Stimulated activated CD4-positive, alpha-beta T cell treated with anti-CD3 and anti-CD28 coated beads, Interleukin-4, amount 100 ng/mL, for 4 hours (primary cell): ENCODE results near the gene RERE.

ENCODE experiments used
- DNase-seq, 2 experiments: peaks; one replicate each; pipeline ENCODE4 v3.0.0-alpha.2; 2020

Gene RERE

DNA sequence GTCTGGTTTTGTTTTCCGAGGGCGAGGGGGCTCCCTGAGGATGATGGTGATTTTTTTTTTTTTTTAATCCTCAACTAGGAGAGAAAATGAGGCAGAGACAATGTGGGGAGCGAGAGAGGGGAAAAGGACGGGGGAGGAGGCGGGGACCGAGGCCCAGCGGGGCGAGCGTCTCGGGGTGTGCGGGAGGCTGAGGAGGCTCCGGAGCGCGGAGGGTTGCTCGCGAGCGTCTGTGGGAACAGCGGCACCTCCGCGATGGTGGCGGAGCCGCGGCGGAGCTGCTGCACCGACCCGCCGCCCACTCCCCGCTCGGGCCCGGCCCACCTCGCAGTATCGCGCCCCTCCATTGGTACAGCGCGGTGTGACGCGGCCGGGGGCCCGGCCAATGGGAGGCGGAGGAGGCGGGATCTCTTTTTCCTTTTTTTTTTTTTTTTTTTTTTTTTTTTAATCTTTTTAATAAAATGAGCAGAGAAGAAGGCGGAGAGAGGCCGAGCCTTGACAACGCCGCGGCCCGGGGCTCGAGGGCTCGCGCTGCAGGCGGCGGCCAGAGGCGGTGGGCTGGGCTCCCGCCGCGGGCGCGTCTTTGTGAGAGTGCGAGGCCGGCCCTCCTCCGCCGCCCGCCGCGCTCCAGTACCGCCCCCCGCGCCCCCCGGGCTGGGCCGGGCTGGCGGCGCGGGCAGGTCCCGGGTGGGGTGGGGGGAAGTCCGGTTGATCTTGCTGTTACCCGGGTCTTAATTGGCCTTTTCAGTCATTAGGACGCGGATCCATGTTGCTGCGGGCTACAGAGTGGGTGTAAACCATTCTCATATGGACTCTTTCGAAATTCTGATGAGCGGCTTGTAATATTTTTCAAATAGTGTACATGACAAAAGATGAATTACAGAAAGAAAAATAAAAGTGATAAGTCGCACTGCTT, at the start of gene RERE:
Gene RERE (minus strand): TSS at position 229 of the 913 bp plus-strand sequence.
- DNase-seq: peak; percentile 94 to 97

- DNase-seq: no peak
These were observed 49.5 kb upstream of the RERE start for GRCh38 chr1:8866792-8867415.

DNA sequence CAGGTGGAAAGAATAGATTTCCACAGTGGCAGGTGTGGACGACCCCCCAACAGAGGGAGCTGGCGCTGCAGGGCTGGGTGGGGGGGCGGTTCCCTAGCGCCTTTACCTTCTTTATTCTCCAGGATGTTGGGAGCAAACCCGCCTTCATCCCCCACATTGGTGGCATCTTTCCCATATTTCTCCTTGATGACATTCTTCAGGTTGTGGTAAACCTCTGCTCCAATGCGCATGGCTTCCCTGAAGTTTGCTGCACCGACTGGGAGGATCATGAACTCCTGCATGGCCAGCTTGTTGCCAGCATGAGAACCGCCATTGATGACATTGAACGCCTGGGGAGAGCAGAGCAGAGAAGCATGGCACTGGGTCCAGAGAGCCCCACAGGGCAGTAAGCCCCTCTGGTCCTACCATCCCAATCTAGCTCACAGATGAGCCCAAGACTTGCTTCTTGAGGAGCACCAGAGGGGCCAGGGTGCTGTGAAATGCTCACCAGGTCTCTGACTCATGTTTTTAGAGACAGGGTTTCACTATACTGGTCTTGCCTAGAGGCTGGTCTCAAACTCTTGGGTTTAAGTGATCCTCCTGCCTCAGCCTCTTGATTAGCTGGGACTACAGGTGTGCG, 48.8 kb upstream of the RERE start:
- no peak for DNase-seq

- DNase-seq: no peak
These were observed 47.4 kb upstream of the RERE start for GRCh38 chr1:8864713-8865344.

DNA sequence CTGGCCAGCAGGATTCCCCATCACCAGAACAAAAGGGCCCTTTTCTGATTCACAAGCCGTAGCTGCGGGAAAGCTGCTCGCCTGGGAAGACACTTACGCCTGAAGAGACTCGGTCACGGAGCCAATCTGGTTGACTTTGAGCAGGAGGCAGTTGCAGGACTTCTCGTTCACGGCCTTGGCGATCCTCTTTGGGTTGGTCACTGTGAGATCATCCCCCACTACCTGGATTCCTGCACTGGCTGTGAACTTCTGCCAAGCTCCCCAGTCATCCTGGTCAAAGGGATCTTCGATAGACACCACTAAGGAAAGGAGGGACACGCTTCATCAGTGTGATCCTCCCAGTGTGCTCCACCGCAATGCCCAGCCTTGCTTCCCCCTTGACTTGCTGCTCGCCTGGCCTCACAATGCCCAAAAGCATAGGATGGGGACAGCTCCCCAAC, 46.4 kb upstream of the RERE start:
- no peak for DNase-seq

DNA sequence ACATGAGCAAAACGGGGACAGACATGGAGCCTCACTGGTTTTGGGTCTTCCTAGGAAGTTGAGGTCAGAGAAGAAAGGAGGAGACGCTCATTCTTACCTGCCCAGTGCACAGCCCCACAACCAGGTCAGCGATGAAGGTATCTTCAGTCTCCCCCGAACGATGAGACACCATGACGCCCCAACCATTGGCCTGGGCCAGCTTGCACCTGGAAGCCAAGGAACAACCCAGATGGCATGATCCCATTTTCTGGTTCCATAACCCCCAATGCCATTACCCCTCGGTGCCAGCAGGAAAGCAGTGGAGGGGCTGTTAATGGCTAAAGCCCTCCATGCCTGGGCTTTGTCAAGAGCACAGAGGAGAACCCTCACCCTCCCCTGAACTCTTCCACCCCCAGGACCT, 45.7 kb upstream of the RERE start:
- DNase-seq: no peak

DNA sequence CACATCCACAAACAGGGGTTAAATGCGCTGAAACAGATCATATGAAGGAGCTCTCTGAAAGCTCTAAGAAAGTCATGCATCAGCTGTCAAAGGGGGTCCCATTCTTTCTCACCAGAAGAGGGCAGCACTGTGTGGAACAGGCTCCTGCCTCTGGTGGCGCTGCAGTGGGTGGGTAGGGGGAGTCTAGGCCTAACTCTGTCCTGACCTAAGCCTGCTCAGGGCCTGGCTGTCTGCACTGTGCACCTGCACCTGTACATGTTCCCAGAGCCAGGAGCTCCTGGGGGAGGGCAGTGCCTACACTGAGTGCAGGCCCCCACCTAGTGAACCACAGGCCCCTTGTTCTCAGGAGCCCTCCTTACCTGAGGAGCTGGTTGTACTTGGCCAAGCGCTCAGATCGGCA, 45.1 kb upstream of the RERE start:
- peak in 1 of 2 experiments; percentile 38 for DNase-seq

DNA sequence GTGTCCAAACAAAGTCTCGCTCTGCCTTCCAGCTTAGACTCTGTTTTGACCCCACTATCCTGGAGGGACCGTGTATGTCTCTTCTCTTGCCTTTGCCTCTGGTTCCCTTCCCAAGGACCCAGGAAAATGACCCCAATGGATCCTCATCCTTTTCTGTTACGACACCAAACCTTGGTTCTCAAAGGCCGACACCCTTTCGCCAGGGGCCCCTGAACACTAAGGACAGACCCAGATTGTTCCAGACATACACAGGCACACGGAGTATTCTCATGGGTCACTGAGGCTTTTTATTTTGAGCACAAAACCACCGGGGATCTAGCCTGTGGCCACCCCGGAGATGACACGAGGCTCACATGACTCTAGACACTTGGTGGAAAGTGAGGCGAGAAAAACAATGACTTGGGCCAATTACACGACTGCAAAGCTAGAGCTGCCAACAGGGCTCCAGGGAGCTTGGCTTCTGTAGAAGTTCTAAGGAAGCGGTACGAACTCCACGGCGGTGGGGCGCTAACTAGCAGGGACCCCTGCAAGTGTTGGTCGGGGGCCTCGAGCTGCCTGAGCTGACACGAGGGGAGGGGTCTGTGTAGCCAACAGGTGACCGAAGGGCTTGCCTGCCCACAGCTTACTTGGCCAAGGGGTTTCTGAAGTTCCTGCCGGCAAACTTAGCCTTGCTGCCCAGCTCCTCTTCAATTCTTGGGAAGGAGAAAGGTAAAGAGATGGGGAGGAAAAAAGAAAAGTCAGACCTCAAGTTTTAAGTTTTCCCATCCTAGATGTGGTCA, 43.5 kb upstream of the RERE start:
- no peak for DNase-seq

- DNase-seq: peak in 1 of 2 experiments; percentile 34
These were observed 41.7 kb upstream of the RERE start for GRCh38 chr1:8858888-8859706.

GRCh38 chr1:8858112-8858668, 40.8 kb upstream of the RERE start:
- DNase-seq: no peak

- no peak for DNase-seq
These were observed 39.4 kb upstream of the RERE start for GRCh38 chr1:8856689-8857412.

- no peak for DNase-seq
These were observed 36.8 kb upstream of the RERE start for GRCh38 chr1:8854240-8854639.

GRCh38 chr1:8851060-8851459, 33.6 kb upstream of the RERE start:
- DNase-seq: no peak

DNA sequence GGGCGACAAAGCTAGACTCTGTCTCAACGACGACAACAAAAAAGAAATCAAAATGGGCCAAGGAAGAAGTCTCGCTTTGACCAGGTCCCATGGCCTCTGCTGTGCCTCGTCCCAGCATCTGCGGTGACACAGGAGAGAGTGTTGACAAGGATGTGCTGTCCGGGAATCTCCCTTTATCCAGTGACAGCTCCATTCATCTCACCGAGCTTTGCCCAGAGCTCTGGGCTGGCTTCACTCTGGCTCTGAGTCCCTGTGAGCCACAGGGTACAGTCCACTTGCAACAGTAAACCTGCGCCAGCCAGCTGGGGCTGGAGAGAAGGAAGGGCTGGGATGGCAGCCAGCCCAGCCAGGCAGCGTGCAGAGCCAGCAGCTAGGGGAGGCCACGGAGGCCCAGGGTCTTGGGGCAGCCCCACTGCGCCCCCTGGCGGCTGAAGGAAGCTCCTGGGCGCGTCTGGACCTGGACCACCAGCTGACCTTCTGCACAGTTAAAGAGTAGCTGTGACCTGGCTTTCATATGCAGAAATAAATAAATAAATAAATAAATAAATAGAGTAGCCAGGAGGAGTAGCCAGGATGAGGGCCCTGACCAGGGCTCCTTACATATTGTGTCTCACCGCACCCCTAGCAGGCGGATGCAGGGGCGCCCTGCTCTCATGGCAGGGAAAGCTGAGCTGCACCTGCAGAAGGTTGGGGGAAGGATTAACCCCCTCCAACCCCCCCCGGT, 31.4 kb upstream of the RERE start:
- peak; percentile 59 to 77 for DNase-seq

DNA sequence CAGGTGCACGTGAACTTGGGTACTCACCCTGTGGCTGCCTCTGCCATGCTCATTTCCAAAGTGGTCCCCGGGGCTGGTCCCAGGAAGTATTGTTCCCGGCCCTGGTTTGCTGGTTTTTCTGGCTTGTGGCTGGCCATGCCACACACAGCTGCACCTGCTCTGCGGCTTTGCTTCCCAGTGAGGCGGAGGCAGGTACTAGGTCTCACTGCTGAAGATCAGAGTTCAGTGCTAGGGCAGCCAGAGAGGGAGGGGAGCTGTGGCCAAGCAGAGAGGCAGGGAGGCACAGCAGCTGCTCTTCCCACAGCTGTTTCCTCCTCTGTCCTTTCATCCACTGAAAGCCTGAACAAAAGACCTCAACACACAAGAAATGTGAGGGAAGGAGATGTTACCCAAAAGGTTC, 30.6 kb upstream of the RERE start:
- no peak for DNase-seq

GRCh38 chr1:8846263-8846662, 28.8 kb upstream of the RERE start:
- DNase-seq: no peak

GRCh38 chr1:8845104-8846097, 28.0 kb upstream of the RERE start:
- no peak for DNase-seq

DNA sequence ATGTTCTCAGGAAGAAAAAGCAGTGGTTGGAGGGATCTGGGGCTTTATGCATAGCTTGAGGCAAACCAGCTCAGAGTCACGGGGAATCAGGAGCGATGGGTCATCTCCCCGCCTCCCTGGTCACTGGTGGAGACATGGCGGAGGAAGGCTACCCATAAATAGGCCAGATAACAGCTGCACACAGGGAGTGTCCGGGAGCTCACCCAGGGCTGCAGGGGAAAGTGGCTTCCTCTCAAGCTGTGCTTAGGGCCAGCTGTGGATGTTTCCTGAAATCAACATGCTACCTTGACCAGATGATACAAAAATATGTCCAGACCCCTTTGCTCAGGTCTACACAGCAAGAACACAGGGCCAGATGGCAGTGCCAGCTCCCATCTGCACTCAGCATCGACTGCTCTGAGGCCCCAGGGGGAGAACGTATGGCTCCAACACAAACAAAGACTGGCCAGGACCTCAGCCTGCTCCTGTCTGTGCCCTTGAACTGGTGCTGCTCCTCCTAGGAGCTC, 27.1 kb upstream of the RERE start:
- DNase-seq: no peak
